HUES48 (cell line): ENCODE results near the gene CEBPB.
A peak's percentile ranks its signal among the peaks of the same experiment; 100 is the strongest.
"Not testable (repeated sequence)": the region's sequence is repeated elsewhere in the genome, so short reads cannot be mapped to it uniquely, and the experiment has no call there.

Source experiments
- H3K27ac ChIP-seq: one replicate; pipeline ENCODE4 v1.7.0; 2013; ENCODE audit warnings: low read depth, low read length, inconsistent platforms
- H3K27me3 ChIP-seq: 2 replicates; pipeline ENCODE4 v1.6.1; 2013; ENCODE audit warnings: mild to moderate bottlenecking, low read length; ENCODE audit not compliant: control insufficient read depth, insufficient read depth
- H3K36me3 ChIP-seq: 2 replicates; pipeline ENCODE4 v1.6.1; 2013; ENCODE audit warnings: low read length; ENCODE audit not compliant: control insufficient read depth, insufficient read depth
- H3K4me1 ChIP-seq: 2 replicates; pipeline ENCODE4 v1.6.1; 2013; ENCODE audit warnings: mild to moderate bottlenecking, low read length; ENCODE audit not compliant: control insufficient read depth, insufficient read depth
- H3K4me3 ChIP-seq: 2 replicates; pipeline ENCODE4 v1.5.1; 2013; ENCODE audit warnings: mild to moderate bottlenecking, low read depth, low read length
- H3K9ac ChIP-seq: 2 replicates; pipeline ENCODE4 v1.6.1; 2013; ENCODE audit warnings: mild to moderate bottlenecking, low read depth, low read length, moderate library complexity
- H3K9me3 ChIP-seq: 2 replicates; pipeline ENCODE4 v1.6.1; 2013; ENCODE audit warnings: low read length; ENCODE audit not compliant: control insufficient read depth, insufficient read depth

Gene CEBPB

DNA sequence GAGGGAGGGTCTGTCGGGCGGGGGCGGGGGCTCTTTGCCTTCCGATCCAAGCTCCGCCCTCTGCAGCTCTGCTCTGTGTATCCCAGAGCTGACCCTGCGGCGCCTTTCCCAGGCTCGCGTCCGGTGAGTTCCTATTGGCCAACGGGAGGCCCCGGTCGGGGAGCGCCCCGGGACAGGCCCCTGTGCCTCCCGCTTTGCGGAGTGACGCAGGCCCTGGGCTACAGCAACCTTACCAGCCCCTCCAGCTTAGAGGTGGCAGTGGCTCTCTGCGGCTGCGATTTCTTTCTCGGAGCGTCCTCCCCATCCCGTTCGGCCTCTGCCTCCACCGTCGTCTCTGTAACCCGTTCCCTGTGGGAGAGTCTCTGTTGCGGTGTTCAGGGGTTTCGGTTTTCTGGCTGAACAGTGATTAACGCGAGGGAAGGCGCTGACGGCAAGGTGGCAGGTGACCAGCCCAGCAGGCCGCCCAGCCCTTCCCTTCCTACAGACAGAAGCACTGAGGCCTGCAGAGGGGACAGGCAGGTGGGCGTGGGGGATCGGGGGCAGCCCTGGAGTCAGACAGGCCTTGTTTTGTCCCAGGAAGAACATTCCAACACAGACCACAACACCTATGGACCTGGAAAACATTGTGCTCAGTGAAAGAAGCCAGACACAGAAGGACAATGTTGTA lies 18.1 kb upstream of the CEBPB start:
- Histone ChIP-seq H3K9me3 (no peaks in the 10 kb centered on the region), H3K9ac (peak overlapping the region; percentile 52; the same call in 1 of the 2 replicates), H3K4me1 (peaks cover 10% of the 10 kb centered on the region), H3K27me3 (no peaks in the 10 kb centered on the region), H3K36me3 (no peaks in the 10 kb centered on the region), H3K27ac (peak overlapping the region; percentile 85), H3K4me3 (peak overlapping the region; percentile 64)

DNA sequence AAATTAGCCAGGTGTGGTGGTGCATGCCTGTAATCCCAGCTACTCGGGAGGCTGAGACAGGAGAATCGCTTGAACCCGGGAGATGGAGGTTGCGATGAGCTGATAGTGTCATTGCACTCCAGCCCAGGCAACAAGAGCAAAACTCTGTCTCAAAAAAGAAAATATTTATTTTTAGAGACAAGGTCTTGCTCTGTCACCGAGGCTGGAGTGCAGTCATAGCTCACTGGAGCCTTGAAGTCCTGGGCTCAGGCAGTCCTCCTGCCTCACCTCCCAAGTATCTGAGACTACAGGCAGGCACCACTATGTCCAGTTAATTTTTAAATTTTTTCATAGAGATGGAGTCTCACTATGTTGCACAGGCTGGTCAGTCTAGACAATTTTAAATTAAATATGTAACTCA lies 16.2 kb upstream of the CEBPB start:
- Histone ChIP-seq H3K27me3 (no peaks in the 10 kb centered on the region), H3K4me1 (peaks cover 10% of the 10 kb centered on the region), H3K36me3 (no peaks in the 10 kb centered on the region), H3K9ac (no peak overlapping the region), H3K27ac (no peak overlapping the region), H3K9me3 (no peaks in the 10 kb centered on the region), H3K4me3 (no peak overlapping the region)

DNA sequence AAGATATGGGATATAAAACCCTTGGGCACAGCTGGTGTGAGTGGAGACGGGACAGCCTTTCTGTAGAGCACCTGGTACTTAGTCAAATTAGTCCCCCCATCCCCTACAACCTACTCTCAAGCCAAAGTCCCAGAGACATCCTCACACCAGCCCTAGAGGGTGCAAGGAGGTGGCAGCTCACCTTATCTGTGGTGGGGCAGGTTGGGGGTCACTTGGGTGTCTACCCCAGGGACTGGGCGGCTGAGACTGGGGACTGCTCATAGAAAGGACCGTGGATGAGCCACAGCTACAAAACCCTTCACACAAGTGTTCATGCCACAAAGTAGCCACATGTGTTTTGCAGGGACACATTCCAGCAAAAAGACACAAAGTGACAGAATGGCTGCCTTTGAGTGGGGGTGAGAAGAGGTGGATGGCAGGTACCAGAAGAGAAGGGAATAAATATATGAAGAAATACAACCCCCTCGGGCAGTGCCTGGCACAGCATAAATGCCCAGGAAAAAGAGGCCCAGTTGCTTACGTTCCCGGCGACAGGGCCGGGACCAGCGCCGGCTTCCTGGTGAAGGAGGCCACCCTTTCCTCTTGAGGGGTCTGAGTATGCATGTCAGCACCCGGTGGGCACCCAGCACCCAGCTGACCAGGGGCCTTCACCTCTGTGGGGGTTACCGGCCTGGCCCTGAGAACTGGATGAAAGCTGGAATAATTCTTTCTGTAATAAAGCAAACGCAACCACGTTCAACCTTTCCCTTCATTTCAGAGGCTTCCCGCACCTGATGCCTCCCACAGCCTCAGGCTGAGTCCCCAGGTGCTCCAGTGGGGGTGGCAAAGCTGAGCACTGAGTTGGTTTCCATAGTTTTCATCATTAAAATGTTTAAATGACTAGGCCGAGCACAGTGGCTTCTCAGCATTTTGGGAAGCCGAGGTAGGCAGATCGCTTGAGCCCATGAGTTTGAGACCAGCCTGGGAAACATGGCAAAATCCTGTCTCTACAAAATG lies 14.4 kb upstream of the CEBPB start:
- Histone ChIP-seq H3K36me3 (no peaks in the 10 kb centered on the region), H3K9me3 (no peaks in the 10 kb centered on the region), H3K4me3 (no peak overlapping the region), H3K27me3 (no peaks in the 10 kb centered on the region), H3K27ac (no peak overlapping the region), H3K9ac (no peak overlapping the region), H3K4me1 (peaks cover 10% of the 10 kb centered on the region)

- not testable (repeated sequence) for H3K27ac ChIP-seq, H3K4me3 ChIP-seq, H3K9me3 ChIP-seq, H3K4me1 ChIP-seq, H3K27me3 ChIP-seq, H3K9ac ChIP-seq, H3K36me3 ChIP-seq
Measured at GRCh38 chr20:50178672-50179071, 12.0 kb upstream of the CEBPB start.

DNA sequence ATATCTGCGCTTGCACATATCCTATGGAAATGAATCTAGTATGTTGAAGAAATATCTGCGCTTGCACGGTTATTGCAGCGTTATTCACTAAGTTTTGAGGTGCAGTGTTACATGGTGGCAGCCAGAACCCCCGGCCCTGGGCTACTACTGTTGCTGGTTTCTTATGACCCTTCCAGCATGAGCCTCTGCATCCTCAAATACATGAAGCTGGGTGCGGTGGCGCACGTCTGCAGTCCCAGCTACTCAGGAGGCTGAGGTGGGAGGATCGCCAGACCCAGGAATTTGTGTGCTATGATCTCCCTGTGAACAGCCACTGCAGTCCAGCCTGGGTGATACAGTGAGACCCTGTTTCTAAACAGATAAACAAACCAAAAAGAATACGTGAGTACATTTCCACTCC lies 9.3 kb upstream of the CEBPB start:
- H3K9ac ChIP-seq: no peak overlapping the region
- H3K9me3 ChIP-seq: no peaks in the 10 kb centered on the region
- no peak overlapping the region for H3K4me3 ChIP-seq
- H3K27ac ChIP-seq: no peak overlapping the region
- H3K27me3 ChIP-seq: peaks cover 3% of the 10 kb centered on the region; the same call in 1 of the 2 replicates
- no peaks in the 10 kb centered on the region for H3K4me1 ChIP-seq
- H3K36me3 ChIP-seq: no peaks in the 10 kb centered on the region

DNA sequence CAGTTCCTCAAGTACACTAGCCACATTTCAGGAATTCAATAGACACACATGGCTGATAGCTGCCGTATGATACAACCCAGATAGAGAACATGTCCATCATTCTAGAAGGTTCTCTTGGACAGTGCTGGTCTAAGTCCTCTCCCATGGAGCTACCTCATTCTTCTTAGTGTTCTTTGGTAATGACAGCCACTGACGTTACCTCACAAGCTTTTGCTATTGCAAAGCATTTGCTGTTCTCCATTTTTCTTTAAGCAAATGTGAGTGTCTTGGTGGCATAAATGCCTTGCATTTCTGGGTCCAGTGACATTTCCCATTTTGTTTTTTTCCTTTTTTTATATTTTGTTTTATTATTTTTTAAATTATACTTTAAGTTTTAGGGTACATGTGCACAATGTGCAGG lies 8.3 kb upstream of the CEBPB start:
- peaks cover 3% of the 10 kb centered on the region; the same call in 1 of the 2 replicates for H3K27me3 ChIP-seq
- H3K4me1 ChIP-seq: peaks cover 4% of the 10 kb centered on the region; the same call in 1 of the 2 replicates
- H3K27ac ChIP-seq: no peak overlapping the region
- H3K36me3 ChIP-seq: no peaks in the 10 kb centered on the region
- H3K9me3 ChIP-seq: no peaks in the 10 kb centered on the region
- no peak overlapping the region for H3K9ac ChIP-seq
- no peak overlapping the region for H3K4me3 ChIP-seq

- H3K27ac ChIP-seq: no peak overlapping the region
- no peak overlapping the region for H3K9ac ChIP-seq
Measured at GRCh38 chr20:50185426-50185825, 5.2 kb upstream of the CEBPB start.

GRCh38 chr20:50186151-50186885 lies 4.3 kb upstream of the CEBPB start:
- Histone ChIP-seq H3K9ac (no peak overlapping the region), H3K27me3 (peaks cover 3% of the 10 kb centered on the region; the same call in 1 of the 2 replicates), H3K4me1 (peaks cover 14% of the 10 kb centered on the region), H3K36me3 (no peaks in the 10 kb centered on the region), H3K4me3 (no peak overlapping the region), H3K9me3 (no peaks in the 10 kb centered on the region), H3K27ac (no peak overlapping the region)

More at GRCh38 chr20:50185426-50185825, 5.2 kb upstream of the CEBPB start:
- Histone ChIP-seq H3K36me3 (no peaks in the 10 kb centered on the region), H3K9me3 (no peaks in the 10 kb centered on the region), H3K27me3 (peaks cover 3% of the 10 kb centered on the region; the same call in 1 of the 2 replicates), H3K4me3 (no peak overlapping the region), H3K4me1 (peaks cover 14% of the 10 kb centered on the region)

DNA sequence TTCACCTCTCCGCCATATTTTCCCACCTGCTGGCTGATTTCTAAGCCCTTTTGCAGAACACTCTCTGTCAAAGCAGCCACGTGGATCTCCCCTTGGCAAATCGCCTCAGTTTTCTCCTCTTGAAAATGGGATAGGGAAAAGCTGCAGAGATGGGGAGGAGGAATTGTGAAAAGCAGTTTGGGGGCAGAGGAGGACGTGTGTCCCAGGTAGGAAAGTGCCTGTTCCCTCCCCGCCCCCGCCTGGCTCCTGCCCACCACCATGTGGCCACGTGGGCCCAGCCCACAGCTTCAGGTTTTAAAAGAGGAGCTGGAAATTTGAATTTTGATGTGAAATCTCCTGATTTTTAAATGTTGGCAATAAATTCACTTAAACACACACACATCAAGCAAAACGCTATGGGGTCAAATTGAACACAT lies 3.6 kb upstream of the CEBPB start:
- H3K9me3 ChIP-seq: no peaks in the 10 kb centered on the region

GRCh38 chr20:50187403-50188051 lies 3.1 kb upstream of the CEBPB start:
- Histone ChIP-seq H3K36me3 (no peaks in the 10 kb centered on the region), H3K4me1 (peaks cover 14% of the 10 kb centered on the region), H3K27me3 (peaks cover 3% of the 10 kb centered on the region; the same call in 1 of the 2 replicates), H3K27ac (no peak overlapping the region), H3K9me3 (no peaks in the 10 kb centered on the region), H3K4me3 (no peak overlapping the region), H3K9ac (no peak overlapping the region)

More for the DNA sequence above, 3.6 kb upstream of the CEBPB start:
- Histone ChIP-seq H3K36me3 (no peaks in the 10 kb centered on the region), H3K27ac (no peak overlapping the region), H3K27me3 (peaks cover 3% of the 10 kb centered on the region; the same call in 1 of the 2 replicates), H3K4me3 (no peak overlapping the region), H3K9ac (no peak overlapping the region), H3K4me1 (peaks cover 14% of the 10 kb centered on the region)
